NK-92 (cell line): ENCODE data around the gene CFAP221.

Experiments
- DNase-seq: peaks from one replicate; lab custom pipeline; 2025; ENCODE audit not compliant: unreplicated experiment; lab: John Stamatoyannopoulos, UW

The CFAP221 gene

DNA sequence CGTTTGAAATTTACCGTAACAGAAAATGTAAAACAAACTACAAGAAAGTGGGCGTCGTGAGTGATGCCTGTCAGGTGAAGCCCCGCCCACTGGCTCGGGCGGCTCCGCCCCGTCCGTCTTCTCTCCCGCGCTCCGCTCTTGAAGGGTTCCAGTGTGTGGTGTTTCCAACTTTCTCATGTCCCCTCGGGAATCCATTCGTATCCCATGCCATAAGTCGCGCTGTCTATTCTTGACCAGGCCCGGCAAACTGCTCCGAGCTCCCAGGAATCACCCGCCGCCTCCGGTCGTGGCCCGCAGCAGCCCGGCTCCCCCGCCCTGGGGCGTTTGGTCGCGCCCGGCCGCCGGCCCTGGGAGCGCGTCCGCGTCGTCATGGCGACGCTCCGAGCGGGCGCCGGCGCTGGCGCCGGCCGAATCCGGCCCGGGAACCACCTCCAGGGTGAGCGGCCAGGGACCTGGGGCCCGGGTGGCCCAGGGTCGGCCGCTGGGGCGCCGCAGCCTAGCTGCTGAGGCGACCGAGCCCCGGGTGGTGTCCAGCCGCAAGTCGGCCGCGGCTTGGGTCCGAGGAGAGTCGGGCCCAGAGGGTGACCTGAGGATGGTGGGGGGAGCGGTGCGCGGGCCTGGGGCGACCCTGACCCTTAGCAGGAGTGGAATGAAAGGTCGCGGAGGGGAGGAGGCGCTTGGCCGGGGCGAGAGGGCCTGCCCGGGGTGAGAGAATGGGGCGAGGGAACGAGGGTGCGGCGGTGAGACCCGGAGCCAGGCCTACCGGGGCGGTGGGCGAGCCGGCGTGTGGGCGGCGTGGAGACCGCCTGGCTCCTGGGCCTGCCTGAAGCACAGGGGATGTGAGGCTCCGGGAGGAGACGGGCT is at the start of gene CFAP221:
Gene CFAP221 (plus strand): TSS at position 375 of the 864 bp plus-strand sequence. CDS start 1,683 bp downstream, outside the sequence.
- no peak for DNase-seq

DNA sequence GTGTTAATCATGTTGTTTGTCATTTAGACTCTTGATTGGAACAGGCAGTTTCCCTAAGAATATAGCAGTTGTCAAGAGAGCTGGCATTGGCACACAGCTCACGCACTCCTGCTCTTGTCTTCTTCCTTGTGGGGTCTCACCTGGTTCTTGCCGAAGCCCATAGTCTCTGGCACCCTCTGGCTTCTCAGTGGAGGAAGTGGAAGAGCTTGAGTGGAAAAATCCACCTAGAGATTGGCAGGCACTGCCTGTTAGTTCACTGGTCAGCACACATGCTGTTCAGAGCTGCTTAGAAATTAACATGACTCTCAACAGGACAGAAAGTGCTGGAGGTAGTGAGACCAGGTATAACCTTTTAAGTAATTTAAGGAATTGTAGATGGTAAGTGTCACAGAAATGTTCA is 48.3 kb upstream of the CFAP221 start:
- no peak for DNase-seq

DNA sequence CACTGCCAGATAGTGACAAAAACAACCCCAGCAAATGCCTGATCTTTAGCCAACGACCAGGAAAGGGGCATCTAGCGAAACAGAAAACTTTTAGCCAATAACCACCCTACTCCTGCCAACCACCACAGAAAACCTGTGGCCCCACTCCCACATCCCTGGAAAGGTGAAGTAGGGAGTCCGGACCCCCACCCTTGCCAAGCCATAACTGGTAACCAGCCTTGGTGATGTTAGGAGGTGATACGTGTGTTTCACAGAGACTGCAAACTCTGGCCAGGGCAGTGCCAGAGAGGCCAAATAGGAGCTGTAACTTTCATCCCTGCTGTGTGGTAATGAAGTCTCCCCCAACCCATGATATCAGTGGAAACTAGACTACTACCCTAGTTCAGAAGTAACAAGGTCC is 47.6 kb upstream of the CFAP221 start:
- DNase-seq = no peak

DNA sequence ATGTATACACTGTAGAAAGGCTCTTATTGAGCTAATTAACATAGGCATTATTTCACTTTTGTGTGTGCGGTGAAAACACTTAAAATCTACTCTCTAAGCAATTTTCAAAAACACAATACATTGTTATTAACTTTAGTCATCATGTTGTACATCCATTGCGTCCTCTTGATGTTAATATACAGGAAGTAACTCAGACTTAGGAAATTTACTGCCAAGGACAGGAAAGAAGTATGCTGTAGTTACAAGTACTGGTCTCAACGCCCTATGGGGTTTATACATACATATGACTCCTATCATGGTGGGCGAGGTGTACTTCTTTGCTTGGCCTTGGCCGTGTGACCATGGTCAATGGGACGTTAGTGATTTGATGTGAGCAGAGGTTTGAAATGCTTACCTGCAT is 35.5 kb upstream of the CFAP221 start:
- no peak for DNase-seq

DNA sequence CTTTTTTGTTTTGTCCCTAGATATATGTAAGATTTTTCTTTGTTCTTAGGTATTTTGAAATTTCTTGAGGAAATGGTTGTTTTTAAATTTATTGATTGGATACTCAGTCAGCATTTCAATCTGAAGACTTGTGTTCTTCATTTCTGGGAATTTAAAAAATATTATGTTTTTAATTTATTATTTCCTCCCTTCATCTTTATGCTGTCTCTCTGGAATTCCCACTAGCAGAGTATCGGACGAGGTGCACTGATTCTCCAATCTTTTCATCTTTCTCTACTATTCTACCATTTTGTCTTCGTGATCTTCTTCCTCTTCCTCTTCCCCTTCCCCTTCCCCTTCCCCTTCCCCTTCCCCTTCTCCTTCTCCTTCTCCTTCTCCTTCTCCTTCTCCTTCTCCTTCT is 32.3 kb upstream of the CFAP221 start:
- no peak for DNase-seq

DNA sequence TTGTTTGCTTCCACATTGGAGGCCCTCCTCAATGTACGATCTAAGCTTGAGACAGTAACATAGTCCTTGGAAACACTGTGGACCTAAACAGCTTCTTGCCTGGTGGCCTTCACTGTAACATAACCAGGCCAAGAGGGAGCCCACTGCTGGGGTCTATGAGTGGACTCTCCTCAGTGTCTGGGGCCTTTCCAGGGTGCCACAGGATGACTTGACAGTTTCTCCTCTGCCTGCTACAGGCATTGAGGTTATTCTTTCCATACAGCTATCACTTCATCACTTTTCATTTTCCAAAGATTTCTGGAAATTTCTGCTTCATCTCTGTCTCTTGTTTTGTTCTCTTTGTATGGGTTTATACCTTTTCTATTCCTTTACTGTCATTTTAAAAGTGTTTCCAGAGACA is 31.3 kb upstream of the CFAP221 start:
- DNase-seq = no peak

DNA sequence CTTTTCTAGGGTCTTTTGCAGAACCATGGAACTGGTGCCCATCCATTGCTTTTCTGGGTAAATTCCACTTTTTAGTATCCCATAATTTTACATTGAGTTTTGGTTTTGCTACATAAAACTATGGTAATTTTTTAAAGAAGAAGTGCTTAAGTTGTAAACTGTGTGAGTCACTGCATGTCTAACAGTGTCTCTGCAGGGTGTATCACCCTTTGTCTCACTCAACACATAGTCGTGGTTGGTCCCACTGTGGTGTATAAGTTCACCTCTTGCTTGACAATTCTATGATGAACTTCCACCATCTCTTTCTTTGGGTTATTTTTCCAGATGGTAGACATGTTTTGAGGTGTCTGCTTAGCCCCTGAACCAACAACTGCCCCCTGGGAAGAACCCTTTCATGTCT is 30.4 kb upstream of the CFAP221 start:
- no peak for DNase-seq

DNA sequence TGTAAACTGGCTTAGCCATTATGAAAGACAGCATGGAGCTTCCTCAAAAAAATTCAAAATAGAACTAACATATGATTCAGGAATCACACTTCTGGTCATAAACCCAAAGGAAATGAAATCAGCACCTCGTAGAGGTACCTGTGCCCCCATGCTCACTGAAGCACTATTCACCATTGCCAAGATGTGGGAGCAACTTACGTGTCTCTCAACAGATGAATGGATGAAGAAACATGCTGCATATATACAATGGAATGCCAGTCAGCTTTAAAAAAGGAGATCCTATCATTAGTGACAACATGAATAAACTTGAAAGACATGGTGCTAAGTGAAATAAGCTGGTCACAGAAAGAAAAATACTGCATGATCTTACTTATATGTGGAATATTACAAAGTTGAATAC is 28.1 kb upstream of the CFAP221 start:
- DNase-seq = no peak

DNA sequence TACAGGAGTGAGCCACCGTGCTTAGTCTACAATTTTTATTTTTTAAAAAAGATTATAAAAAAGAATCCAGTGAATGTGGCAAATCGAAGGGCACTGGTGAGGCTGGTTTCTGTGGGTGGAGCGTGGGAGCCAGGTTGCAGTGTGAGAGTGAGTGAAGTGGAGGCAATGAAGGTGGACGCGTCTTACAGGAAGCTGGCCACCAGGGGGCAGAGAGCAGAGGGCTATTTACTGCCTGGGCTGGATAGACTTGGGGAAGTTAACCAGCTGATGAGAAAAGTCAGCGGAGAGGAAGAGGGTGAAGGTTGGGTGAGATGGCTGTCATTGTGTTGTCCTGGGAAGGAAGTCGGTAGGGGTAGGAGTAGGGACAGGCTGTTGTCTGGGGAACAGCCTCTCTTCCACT is 26.8 kb upstream of the CFAP221 start:
- no peak for DNase-seq

DNA sequence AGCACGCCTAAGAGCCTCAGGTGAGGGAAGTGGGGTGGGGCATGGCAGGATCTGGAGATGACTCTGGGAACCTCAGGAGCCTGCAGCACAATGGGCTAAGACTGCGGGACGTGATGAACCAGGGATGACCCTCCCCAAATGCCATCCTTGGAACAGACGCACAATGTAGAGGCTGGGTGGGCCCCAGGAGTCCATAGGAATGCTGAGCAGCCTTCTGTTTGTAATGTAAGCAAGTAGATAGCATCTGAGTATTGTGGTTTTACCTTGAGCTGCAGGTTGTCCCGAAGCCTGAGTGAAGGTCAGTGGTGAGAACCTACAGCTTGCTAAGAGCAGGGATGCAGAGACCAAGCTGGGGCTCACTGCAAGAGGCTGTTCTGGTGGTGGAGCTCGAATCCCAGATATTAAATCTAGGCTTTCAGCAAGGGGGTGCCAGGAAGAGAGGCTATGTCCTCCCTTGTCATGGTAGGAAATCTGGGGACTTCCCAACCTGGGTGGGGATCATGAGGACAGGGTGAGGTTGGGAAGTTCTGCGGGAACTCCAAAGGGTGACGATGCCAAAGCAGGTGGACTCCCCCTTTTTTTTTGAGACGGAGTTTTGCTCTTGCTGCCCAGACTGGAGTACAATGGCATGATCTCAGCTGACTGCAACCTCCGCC is 25.7 kb upstream of the CFAP221 start:
- DNase-seq = no peak

DNA sequence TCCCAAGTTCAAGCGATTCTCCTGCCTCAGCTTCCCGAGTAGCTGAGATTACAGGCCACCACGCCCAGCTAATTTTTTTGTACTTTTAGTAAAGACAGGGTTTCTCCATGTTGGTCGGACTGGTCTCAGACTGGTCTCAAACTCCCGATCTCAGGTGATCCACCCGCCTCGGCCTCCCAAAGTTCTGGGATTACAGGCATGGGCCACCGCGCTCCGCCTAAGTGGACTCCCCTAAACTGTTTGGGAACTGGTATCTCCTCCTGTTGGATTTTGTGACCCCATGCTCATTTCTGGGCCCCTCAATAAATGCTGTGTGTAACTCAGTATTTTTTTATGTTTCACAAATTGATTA is 25.2 kb upstream of the CFAP221 start:
- no peak for DNase-seq

DNA sequence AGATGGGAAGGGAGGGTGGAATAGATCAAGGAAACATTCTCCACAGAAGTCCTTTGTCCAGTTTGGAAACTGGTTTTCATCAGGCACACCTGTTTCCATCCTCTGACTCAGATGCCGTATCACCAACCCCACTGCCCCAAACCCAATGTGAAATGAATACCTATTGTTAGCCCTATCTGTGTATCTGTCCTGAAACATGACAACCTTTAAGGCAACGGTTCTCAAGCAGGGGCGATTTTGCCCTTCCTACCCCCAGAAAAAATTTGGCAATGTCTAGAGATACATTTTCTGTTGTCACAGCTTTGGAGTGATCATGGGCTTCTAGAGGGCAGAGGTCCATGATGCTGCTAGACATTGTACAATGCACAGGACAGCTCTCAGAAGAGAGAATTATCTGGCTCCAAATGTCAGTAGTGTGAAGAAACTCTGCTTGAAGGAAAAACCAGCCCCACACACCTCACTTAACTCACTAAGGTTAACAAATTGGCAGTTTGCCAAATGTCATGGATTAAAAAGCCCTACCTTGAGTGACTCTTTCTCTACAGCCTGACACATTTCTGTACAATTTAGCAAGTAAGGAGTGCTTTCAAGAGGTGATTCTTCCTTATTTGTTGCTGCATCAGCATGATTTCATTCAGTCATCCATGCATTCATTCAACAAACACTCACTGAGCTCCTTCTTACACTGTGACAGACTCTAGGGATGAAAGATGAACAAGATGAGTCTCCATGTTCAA is 23.4 kb upstream of the CFAP221 start:
- no peak for DNase-seq

DNA sequence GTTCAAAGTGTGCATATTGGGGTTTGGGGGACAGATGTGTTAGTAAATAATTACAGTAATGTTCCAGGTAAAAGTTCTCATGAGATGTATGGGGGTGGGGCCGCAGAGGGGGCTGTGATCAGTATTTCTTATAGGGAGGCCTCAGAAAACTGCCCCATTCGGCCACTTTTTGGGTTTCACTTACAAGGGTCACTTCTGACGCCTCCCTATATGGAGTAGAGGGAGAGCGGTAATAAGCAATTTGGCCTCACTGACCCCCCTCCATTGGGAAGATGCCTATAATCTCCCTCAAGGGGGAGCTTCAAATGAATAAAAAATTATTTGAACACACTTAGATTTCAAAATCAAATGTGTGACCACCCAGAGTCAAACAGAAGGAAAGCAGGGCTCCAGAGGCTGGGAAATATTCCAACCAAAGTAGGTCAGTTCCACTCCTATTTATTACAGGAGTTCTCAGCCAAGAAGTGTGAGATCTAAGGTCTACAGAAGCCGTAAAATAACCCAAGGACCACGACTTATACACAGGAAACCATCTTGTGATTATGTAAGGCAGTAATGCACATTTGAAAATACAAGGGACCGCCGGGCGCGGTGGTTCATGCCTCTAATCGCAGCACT is 22.7 kb upstream of the CFAP221 start:
- DNase-seq = no peak

DNA sequence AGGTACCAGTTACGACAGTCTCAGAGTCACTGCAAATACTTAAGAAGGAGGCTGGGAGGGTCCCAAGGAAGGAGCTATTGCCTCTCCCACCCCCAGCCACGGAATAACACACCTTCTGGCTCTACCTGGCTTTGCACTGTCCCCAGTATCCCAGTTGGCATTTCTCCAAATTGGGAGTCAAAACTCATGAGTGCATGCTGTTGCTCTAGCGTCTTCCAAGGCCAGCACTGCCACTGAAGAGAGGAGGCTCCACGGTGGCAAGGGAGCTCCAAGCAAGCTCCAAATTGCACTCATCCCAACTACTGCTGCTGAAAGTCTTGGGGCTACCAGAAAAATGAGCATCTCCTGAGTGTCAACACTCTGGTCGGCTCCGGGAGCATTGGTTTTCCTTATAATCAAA is 21.6 kb upstream of the CFAP221 start:
- DNase-seq = no peak

DNA sequence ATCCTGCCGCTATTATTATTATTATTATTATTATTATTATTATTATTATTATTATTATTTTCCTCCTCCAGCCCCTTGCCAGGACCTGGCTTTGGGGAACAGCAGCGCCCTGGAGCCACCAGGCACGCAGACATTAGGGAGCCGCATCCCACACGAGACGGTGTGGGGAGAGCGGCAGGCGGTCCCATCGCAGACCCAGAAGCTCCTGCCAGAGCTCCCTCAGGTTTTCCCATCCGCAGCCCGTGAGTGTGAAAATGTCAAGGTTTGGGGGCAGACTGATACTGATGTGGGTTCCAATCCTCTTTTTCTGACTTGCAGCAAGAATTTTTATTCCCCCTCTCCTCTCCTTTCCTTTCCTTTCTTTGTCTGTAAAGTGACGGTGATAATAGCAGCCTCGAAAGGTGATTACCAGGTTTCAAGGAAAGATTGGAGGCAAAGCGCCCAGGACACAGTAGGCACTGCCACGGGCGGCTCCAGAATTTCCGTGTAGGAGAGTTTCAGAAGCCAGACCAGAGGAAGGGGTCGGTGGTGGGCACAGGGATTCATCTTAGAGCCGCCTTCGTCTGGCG is 20.8 kb upstream of the CFAP221 start:
- no peak for DNase-seq

DNA sequence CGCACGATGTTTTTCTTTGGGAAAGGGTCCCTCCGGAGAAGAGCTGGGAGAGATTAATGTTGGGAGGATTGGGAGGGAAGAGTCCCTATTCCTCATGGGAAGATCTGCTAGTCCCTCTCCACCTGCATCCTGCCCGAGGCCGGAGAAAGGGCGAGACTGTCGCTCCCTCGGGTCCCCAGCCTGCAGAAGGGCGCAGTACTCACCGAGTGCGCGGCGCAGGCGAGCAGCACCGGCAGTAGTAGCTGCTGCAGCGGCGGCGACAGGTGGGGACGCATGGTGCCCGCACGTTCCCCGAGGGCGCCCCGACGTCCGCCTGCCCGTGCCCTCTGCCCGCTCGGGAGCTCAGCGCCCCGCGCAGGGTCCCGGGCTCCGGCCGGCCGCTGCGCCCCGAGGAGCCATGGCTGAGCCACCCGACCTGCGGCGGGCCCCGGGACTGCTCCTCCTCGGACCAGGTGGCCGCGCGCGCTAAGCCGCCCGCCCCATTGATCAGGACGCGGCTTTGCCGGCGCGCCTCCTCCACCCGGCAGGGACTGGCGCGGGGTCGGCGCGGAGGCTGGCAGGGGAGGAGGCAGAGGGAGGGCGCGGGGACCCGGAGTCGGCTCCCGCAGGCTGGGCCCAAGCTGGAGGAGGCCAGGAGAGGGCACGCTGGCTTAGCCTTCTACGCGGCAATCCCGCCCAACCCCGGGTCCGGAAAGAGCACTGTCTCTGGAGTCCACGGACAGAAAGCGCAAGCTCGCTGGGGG is 20.1 kb upstream of the CFAP221 start, which contains the start of gene SCTR:
Gene SCTR (minus strand): TSS at position 532 of the 743 bp plus-strand sequence. CDS start 257 bp downstream, at position 275.
- DNase-seq = no peak

DNA sequence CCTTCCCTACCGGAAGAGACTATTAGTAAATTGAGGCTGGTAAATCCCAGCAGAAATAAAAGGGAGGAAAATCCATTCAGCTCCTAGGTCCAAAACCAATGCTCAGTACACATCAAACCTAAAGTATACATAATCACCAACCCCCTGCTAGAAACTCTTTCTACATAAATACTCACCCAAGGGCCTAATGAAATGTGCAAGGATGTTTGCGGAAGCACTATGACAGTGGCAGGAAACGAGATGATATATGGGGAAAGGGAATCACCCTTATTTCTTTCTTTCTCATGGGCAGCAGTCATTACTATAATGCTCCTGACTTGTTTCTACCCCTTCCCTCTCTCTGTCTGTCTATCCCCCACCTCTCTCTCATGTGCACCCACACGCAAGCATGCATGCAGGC is 18.6 kb upstream of the CFAP221 start:
- DNase-seq = no peak

DNA sequence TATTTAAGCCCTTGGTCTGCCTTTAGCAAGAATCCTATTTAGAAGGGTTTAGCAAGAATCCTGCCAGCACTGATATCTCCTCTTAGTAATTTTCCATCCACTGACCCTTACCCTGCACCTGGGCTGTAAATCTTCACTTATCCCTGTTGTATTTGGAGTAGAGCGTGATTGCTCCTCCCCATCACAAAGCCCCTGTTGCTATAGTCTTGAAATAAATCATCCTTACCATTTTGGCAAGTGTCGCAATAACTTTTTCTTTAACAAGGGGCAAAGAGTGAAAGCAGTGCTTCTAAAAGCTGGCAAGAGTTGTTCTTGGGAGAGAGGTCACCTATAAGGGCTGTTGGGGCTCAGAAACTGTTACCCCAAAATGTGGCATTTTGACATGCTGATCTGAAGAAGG is 16.2 kb upstream of the CFAP221 start:
- DNase-seq = no peak

DNA sequence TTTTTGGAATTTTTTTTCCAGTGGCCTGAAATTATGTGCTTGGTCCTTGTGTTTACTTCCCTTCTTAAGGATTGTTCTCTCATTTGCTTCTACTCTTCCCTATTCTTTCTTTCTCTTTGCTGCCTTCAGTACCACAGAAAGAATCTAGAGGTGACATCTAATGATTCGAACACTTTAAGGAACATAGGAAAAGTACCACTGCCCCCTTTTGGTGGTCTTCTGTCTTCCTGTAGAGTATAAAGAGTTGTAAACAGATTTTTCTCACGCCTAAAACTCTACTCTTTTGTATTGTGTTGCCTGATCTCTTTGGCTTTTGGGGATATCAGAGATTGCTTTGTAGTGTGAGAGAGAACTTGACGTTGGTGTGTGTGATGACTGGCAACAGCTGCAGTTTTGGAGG is 13.0 kb upstream of the CFAP221 start:
- DNase-seq = no peak

DNA sequence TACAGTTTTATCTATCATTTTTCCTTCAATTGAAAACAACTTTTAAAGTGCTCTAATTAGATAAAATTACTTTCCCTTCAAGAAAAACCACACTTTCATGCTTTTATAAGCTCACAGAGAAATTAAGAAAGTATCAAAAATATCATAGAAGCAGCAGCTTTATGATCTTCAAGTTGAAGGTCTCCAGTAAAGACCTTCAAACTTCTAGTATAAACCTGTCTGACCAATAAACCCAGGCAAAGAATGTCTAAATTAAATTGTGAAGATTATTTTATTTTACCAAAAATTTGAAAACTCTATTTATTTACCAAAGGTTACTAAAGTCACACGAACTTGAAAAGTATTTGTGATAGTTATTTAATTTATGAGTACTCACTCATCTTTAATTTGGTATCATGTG is 10.7 kb upstream of the CFAP221 start:
- no peak for DNase-seq
